Muscle layer of duodenum (tissue), 2 donors: ENCODE data around the gene PPM1H.

ENCODE experiments used
- H3K27ac ChIP-seq: one replicate; pipeline ENCODE4 v1.7.0; 2013; ENCODE audit warnings: mild to moderate bottlenecking, low read length
- H3K27me3 ChIP-seq: one replicate; pipeline ENCODE4 v1.7.0; 2013; ENCODE audit warnings: low read depth, mild to moderate bottlenecking, control low read depth, low read length
- H3K36me3 ChIP-seq, 2 donors: one replicate each; pipeline ENCODE4 v1.7.0; 2013; ENCODE audit warnings: low read length in 2 of 2, control low read depth in 1 of 2, mild to moderate bottlenecking in 1 of 2; ENCODE audit not compliant: insufficient read depth in 2 of 2, control insufficient read depth in 1 of 2
- H3K4me1 ChIP-seq, 2 donors: one replicate each; pipeline ENCODE4 v1.7.0; 2013; ENCODE audit warnings: low read length in 2 of 2, mild to moderate bottlenecking in 2 of 2, control low read depth in 1 of 2, moderate library complexity in 1 of 2; ENCODE audit not compliant: insufficient read depth in 2 of 2, control insufficient read depth in 1 of 2
- H3K4me3 ChIP-seq, 2 donors: one replicate each; pipeline ENCODE4 v1.7.0; 2013; ENCODE audit warnings: low read length in 2 of 2, low read depth in 1 of 2, mild to moderate bottlenecking in 1 of 2
- H3K9me3 ChIP-seq, 2 donors: one replicate each; pipeline ENCODE4 v1.7.0; 2013; ENCODE audit warnings: low read length in 2 of 2, control low read depth in 1 of 2, mild to moderate bottlenecking in 1 of 2; ENCODE audit not compliant: control insufficient read depth in 1 of 2
- donor health status: healthy.

PPM1H gene

DNA sequence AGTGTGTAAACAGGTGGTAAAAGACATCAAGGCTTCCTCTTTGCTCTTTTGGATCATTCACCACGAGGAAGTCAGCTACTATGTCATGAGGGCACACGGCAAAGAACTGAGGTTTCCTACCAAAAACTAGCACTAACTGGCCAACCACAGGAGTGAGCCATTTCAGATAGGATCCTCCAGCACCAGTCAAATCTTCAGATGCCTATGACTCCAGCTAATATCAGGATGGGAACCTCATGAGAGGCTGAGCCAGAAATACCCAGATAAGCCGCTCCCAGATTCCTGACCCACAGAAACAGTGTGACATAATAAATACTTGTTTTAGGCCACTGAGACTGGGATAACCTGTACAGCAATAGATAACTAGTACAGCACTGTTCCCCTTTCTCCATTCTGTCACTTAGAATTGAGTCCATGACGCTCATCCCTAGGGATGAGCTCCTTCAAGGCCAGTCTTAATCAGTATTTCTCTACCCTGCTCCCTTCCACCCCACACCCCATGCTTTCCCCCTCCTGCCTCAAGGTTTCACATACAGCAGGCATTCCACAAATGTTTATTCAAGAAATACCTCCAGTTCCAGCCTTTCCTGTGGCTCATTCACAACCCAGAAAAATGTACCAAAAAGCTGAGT lies 68.4 kb downstream of the PPM1H start:
- no peaks in the 10 kb centered on the region for H3K4me1 ChIP-seq
- H3K36me3 ChIP-seq: no peaks in the 10 kb centered on the region
- H3K9me3 ChIP-seq: no peaks in the 10 kb centered on the region
- H3K4me3 ChIP-seq: no peak overlapping the region
- no peak overlapping the region for H3K27ac ChIP-seq
- no peaks in the 10 kb centered on the region for H3K27me3 ChIP-seq

GRCh38 chr12:62865937-62866336 lies 69.0 kb downstream of the PPM1H start:
- no peaks in the 10 kb centered on the region for H3K27me3 ChIP-seq
- H3K36me3 ChIP-seq: no peaks in the 10 kb centered on the region
- H3K4me1 ChIP-seq: no peaks in the 10 kb centered on the region
- no peak overlapping the region for H3K27ac ChIP-seq
- H3K4me3 ChIP-seq: no peak overlapping the region
- H3K9me3 ChIP-seq: no peaks in the 10 kb centered on the region

- Histone ChIP-seq H3K9me3 (no peaks in the 10 kb centered on the region), H3K36me3 (no peaks in the 10 kb centered on the region), H3K27ac (no peak overlapping the region), H3K27me3 (no peaks in the 10 kb centered on the region), H3K4me3 (no peak overlapping the region), H3K4me1 (no peaks in the 10 kb centered on the region)
Observed at GRCh38 chr12:62865065-62865464, 69.9 kb downstream of the PPM1H start.

DNA sequence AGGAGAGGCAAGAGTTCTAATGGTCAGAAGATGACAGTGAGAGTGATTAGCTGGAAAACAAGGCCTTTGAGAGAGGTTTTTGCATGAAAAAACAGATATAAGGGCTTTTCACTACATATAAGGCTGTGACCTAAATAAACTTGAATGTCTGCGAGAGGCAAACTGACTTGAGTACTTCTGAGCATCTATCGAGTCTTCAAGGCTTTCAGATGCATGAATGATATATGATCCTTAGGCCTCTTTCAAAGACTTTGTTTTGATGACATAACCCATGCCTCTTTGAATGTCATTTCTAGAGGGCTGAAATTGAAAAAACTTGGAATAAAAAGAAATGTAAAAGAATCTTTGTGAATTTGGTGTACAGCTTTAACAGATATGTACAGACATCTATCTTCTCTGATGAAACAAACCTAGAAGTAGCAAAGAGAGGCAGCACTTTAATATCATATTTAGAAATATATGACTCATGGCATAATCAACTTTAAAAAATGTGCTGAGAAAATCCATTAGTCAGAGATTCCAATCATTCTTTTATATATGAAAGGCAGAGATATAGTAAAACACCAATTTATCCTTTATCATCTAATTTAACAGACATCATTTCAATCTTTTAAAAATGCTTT lies 72.6 kb downstream of the PPM1H start:
- Histone ChIP-seq H3K9me3 (no peaks in the 10 kb centered on the region), H3K27ac (no peak overlapping the region), H3K36me3 (no peaks in the 10 kb centered on the region), H3K27me3 (no peaks in the 10 kb centered on the region), H3K4me3 (no peak overlapping the region), H3K4me1 (no peaks in the 10 kb centered on the region)

- no peaks in the 10 kb centered on the region for H3K9me3 ChIP-seq
- no peaks in the 10 kb centered on the region for H3K4me1 ChIP-seq
- H3K27me3 ChIP-seq: no peaks in the 10 kb centered on the region
- no peaks in the 10 kb centered on the region for H3K36me3 ChIP-seq
- no peak overlapping the region for H3K4me3 ChIP-seq
- H3K27ac ChIP-seq: no peak overlapping the region
Observed at GRCh38 chr12:62861586-62861985, 73.4 kb downstream of the PPM1H start.

DNA sequence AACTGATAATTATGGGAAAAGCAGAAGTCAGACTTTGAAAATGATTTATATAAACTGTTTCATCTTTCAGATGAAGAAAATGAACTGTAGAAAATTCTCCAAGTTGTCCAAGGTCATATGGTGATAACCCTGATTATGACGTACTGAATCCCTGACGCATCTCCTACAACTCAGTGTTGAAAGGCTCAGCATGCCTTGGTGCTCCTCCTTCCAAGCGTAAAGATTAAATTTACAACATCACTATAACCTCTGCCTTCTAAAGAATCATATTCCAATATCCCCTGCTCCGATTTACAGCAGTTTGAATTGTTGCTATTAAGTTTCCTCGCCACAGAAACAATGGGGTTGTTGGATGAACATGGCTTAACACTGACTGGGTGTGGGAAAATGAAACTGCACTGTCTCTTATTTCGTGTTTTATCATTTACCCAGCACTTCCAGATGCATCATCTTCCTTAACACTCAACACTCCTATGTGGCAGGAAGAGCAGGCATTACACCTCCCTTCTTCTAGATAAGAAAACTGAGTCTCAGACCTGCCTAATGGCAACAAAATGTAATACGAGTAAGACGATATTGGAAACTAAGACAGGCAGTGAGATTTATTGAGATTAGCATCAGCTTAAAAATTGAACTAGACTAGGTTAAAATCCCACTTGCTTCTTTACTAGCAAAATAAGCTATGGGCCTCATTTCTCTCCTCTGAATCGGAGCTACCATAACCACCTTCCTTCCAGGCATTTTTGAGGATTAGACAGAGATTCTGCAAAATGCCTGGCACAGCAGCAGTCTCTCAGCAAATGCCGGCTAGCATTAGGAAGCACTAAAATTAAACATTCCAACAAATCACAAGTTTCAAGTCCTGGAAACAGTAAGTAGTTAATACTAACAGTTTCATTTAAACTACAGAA lies 74.2 kb downstream of the PPM1H start:
- Histone ChIP-seq H3K4me3 (no peak overlapping the region), H3K27me3 (no peaks in the 10 kb centered on the region), H3K4me1 (no peaks in the 10 kb centered on the region), H3K27ac (no peak overlapping the region), H3K36me3 (no peaks in the 10 kb centered on the region), H3K9me3 (no peaks in the 10 kb centered on the region)

- Histone ChIP-seq H3K4me3 (no peak overlapping the region), H3K27ac (no peak overlapping the region), H3K9me3 (no peaks in the 10 kb centered on the region), H3K36me3 (no peaks in the 10 kb centered on the region), H3K4me1 (no peaks in the 10 kb centered on the region), H3K27me3 (no peaks in the 10 kb centered on the region)
Observed at GRCh38 chr12:62860020-62860419, 74.9 kb downstream of the PPM1H start.

DNA sequence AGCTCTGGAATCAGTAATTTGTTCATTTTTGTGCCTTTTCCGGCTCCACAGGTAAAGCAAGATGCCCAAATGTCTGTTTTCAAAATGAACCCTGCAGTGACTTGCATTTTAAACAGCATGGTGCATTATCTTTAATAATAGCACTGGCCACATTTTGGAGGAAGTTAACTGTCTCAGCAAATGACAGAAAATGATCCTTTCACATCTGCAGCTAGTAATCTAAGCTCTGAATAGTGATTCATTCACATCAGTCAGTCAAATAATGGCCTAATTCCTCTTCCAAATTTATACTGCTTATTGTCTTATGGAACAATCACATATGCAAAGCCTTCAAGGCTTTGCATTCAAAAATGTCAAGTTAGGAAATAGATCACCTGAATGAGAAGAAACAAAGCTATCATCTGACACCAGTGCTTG lies 75.6 kb downstream of the PPM1H start:
- no peaks in the 10 kb centered on the region for H3K27me3 ChIP-seq
- no peak overlapping the region for H3K4me3 ChIP-seq
- no peaks in the 10 kb centered on the region for H3K36me3 ChIP-seq
- H3K4me1 ChIP-seq: no peaks in the 10 kb centered on the region
- H3K27ac ChIP-seq: no peak overlapping the region
- H3K9me3 ChIP-seq: no peaks in the 10 kb centered on the region

- Histone ChIP-seq H3K27me3 (no peaks in the 10 kb centered on the region), H3K27ac (no peak overlapping the region), H3K36me3 (no peaks in the 10 kb centered on the region), H3K4me1 (no peaks in the 10 kb centered on the region), H3K4me3 (no peak overlapping the region), H3K9me3 (no peaks in the 10 kb centered on the region)
Observed at GRCh38 chr12:62856454-62856853, 78.5 kb downstream of the PPM1H start.

DNA sequence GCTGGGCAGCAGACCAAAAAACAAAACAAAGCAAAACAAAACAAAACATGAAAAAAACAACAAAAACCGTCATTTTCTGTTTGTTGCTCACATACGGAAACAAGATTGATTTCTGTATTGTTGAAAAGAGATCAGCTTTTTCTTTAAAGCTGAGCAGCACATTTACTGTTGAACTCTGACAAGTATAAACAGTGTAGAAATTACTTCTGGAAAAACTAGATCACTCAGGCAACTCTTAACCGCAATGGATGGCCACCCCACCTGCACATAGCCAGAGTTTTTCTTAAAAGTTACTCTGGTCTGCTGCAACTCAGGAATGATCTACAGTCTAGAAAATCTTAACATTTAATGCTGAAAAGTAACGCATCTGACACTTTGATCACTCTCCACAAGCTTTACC lies 80.9 kb downstream of the PPM1H start:
- Histone ChIP-seq H3K4me1 (no peaks in the 10 kb centered on the region), H3K36me3 (no peaks in the 10 kb centered on the region), H3K27me3 (no peaks in the 10 kb centered on the region), H3K4me3 (no peak overlapping the region), H3K9me3 (no peaks in the 10 kb centered on the region), H3K27ac (no peak overlapping the region)

- Histone ChIP-seq H3K4me1 (no peaks in the 10 kb centered on the region), H3K9me3 (no peaks in the 10 kb centered on the region), H3K36me3 (no peaks in the 10 kb centered on the region), H3K27me3 (no peaks in the 10 kb centered on the region), H3K4me3 (no peak overlapping the region), H3K27ac (no peak overlapping the region)
Observed at GRCh38 chr12:62849398-62849797, 85.6 kb downstream of the PPM1H start.
